Skin epidermis (tissue), 12 donors: ENCODE results near the gene RFNG.

Source experiments
- H3K27ac ChIP-seq, 21 experiments: fragments of 200-600 bp; sonication (generic) in 11 of 21; one replicate each; pipeline ENCODE4 v1.5.0; 2020; ENCODE audit warnings: mild to moderate bottlenecking in 3 of 21, inconsistent platforms in 2 of 21, moderate library complexity in 2 of 21
- H3K4me3 ChIP-seq, 7 experiments: fragments of 200-600 bp; sonication (generic) in 2 of 7; one replicate each; pipeline ENCODE4 v1.5.0; 2020; ENCODE audit warnings: inconsistent platforms in 2 of 7, mild to moderate bottlenecking in 2 of 7, moderate library complexity in 1 of 7

Gene RFNG

GRCh38 chr17:81998691-81999438, 52.7 kb downstream of the RFNG start:
- H3K27ac ChIP-seq, result no peak overlapping the region
- no peak overlapping the region for H3K4me3 ChIP-seq

- Histone ChIP-seq H3K4me3 (no peak overlapping the region), H3K27ac (no peak overlapping the region)
These were observed 53.4 kb downstream of the RFNG start for GRCh38 chr17:81998212-81998611.
